WTC11 (cell line): ENCODE results near the gene ARHGEF1. TPM values are rescaled to one million over a fixed set of nuclear protein-coding genes. Genes with fewer than 3 reads are reported as not detected.

Source experiments
- ATAC-seq: fragments of 200-7000 bp; cut with Tn5 transposase; 2 replicates; pipeline ENCODE4 v1.10.0; 2021; ENCODE audit warnings: mild to moderate bottlenecking, moderate library complexity
- CTCF ChIA-PET: fragments of 300-600 bp; sonication (Branson Sonifier 250); formaldehyde crosslinking; loops from one replicate; lab custom pipeline; 2021; ENCODE audit warnings: antibody characterized with exemption; lab: Charles Lee
- POLR2A ChIA-PET: fragments of 350-600 bp; sonication (Branson Sonifier 250); formaldehyde crosslinking; loops from one replicate; lab custom pipeline; 2021; ENCODE audit warnings: antibody characterized with exemption; lab: Charles Lee
- DNase-seq: peaks from one replicate; pipeline ENCODE4 v3.0.0; 2021; ENCODE audit warnings: low spot score
- H3K27ac Mint-ChIP-seq: 2 replicates; pipeline ENCODE4 v1.8.0; 2021; ENCODE audit warnings: mixed read lengths
- H3K27me3 Mint-ChIP-seq: 2 replicates; pipeline ENCODE4 v1.8.0; 2021; ENCODE audit warnings: low read depth, mild to moderate bottlenecking, moderate library complexity, mixed read lengths
- H3K36me3 Mint-ChIP-seq: 2 replicates; pipeline ENCODE4 v1.8.0; 2021; ENCODE audit warnings: mixed read lengths
- H3K4me1 Mint-ChIP-seq: 2 replicates; pipeline ENCODE4 v1.8.0; 2022; ENCODE audit warnings: mixed read lengths
- H3K4me3 Mint-ChIP-seq: 2 replicates; pipeline ENCODE4 v1.8.0; 2021; ENCODE audit warnings: mild to moderate bottlenecking, moderate library complexity, mixed read lengths
- H3K9me3 Mint-ChIP-seq: 2 replicates; pipeline ENCODE4 v1.8.0; 2021; ENCODE audit warnings: mixed read lengths
- E2F1 ChIP-seq: sonication (generic); formaldehyde crosslinking; IDR thresholded peaks from 2 replicates; pipeline ENCODE4 v1.8.0; 2022; ENCODE audit warnings: mild to moderate bottlenecking, missing genetic modification reagents
- E2F4 ChIP-seq: sonication (generic); formaldehyde crosslinking; IDR thresholded peaks from 2 replicates; pipeline ENCODE4 v1.8.1; 2022; ENCODE audit warnings: low read depth, mild to moderate bottlenecking, moderate library complexity, missing genetic modification reagents, borderline replicate concordance
- E2F5 ChIP-seq: sonication (generic); formaldehyde crosslinking; IDR thresholded peaks from 2 replicates; pipeline ENCODE4 v1.8.1; 2022; ENCODE audit warnings: mild to moderate bottlenecking, moderate library complexity, missing genetic modification reagents
- ESRRA ChIP-seq: sonication (generic); formaldehyde crosslinking; IDR thresholded peaks from 2 replicates; pipeline ENCODE4 v1.8.1; 2022; ENCODE audit warnings: mild to moderate bottlenecking, missing genetic modification reagents, borderline replicate concordance
- FOXK1 ChIP-seq: sonication (generic); formaldehyde crosslinking; IDR thresholded peaks from 2 replicates; pipeline ENCODE4 v1.8.0; 2022; ENCODE audit warnings: mild to moderate bottlenecking, moderate library complexity, missing genetic modification reagents
- FOXP1 ChIP-seq: sonication (generic); formaldehyde crosslinking; IDR thresholded peaks from 2 replicates; pipeline ENCODE4 v1.8.0; 2022; ENCODE audit warnings: missing genetic modification reagents, mild to moderate bottlenecking, moderate library complexity, borderline replicate concordance
- GABPB1 ChIP-seq: sonication (generic); formaldehyde crosslinking; IDR thresholded peaks from 2 replicates; pipeline ENCODE4 v1.8.1; 2023; ENCODE audit warnings: mild to moderate bottlenecking, missing genetic modification reagents
- GRHL2 ChIP-seq: fragments of 250-450 bp; sonication (Bioruptor Pico); IDR thresholded peaks from 2 replicates; pipeline ENCODE4 v1.8.0; 2022; ENCODE audit warnings: mild to moderate bottlenecking, moderate library complexity; ENCODE audit not compliant: insufficient replicate concordance, severe bottlenecking
- JUN ChIP-seq: sonication (generic); formaldehyde crosslinking; IDR thresholded peaks from 2 replicates; pipeline ENCODE4 v1.8.0; 2023; ENCODE audit warnings: mild to moderate bottlenecking, missing genetic modification reagents
- MXD4 ChIP-seq: fragments of 250-450 bp; sonication (Bioruptor Pico); IDR thresholded peaks from 2 replicates; pipeline ENCODE4 v1.8.0; 2021; ENCODE audit warnings: mild to moderate bottlenecking, moderate library complexity, borderline replicate concordance
- NR1H2 ChIP-seq: sonication (generic); formaldehyde crosslinking; IDR thresholded peaks from 2 replicates; pipeline ENCODE4 v1.9.0; 2021; ENCODE audit warnings: mild to moderate bottlenecking, moderate library complexity, missing genetic modification reagents
- OVOL2 ChIP-seq: fragments of 250-450 bp; sonication (Bioruptor Pico); IDR thresholded peaks from 2 replicates; pipeline ENCODE4 v1.9.0; 2021; ENCODE audit warnings: mild to moderate bottlenecking, borderline replicate concordance
- STAT6 ChIP-seq: sonication (generic); formaldehyde crosslinking; conservative IDR thresholded peaks from 2 replicates; pipeline ENCODE4 v1.8.1; 2023; ENCODE audit warnings: mild to moderate bottlenecking, low read depth, missing genetic modification reagents, moderate library complexity
- TEAD1 ChIP-seq: sonication (generic); formaldehyde crosslinking; IDR thresholded peaks from 2 replicates; pipeline ENCODE4 v1.8.0; 2022; ENCODE audit warnings: mild to moderate bottlenecking, missing genetic modification reagents
- ZBTB43 ChIP-seq: sonication (generic); formaldehyde crosslinking; IDR thresholded peaks from 2 replicates; pipeline ENCODE4 v1.8.1; 2023; ENCODE audit warnings: mild to moderate bottlenecking, missing genetic modification reagents
- ZNF121 ChIP-seq: sonication (generic); formaldehyde crosslinking; IDR thresholded peaks from 2 replicates; pipeline ENCODE4 v1.8.0; 2023; ENCODE audit warnings: missing genetic modification reagents
- ZNF138 ChIP-seq: sonication (generic); formaldehyde crosslinking; conservative IDR thresholded peaks from 2 replicates; pipeline ENCODE4 v1.8.1; 2022; ENCODE audit warnings: mild to moderate bottlenecking, moderate library complexity, missing genetic modification reagents
- ZNF423 ChIP-seq: fragments of 250-450 bp; sonication (Bioruptor Pico); IDR thresholded peaks from 2 replicates; pipeline ENCODE4 v2.1.2; 2022; ENCODE audit warnings: mild to moderate bottlenecking, moderate library complexity
- ZNF532 ChIP-seq: fragments of 250-450 bp; sonication (Bioruptor Pico); IDR thresholded peaks from 2 replicates; pipeline ENCODE4 v1.9.0; 2021; ENCODE audit warnings: mild to moderate bottlenecking, borderline replicate concordance
- ZNF671 ChIP-seq: fragments of 250-450 bp; sonication (Bioruptor Pico); IDR thresholded peaks from 2 replicates; pipeline ENCODE4 v1.8.0; 2021; ENCODE audit warnings: mild to moderate bottlenecking
- ZSCAN18 ChIP-seq: fragments of 250-450 bp; sonication (Bioruptor Pico); IDR thresholded peaks from 2 replicates; pipeline ENCODE4 v2.1.2; 2022; ENCODE audit warnings: mild to moderate bottlenecking, moderate library complexity
- total RNA-seq: library from RNA; stranded (reverse); gene quantifications from 3 replicates; pipeline ENCODE4 v1.2.3, GENCODE V29; 2021

Gene ARHGEF1
- total RNA-seq, 1 experiment from 2014 or later = 102 TPM

- CTCF ChIA-PET = interaction anchor here (1.0 to 1.6 kb wide), 6 partner anchors 8 to 34 kb away, joined by 3 to 7 read pairs (median 4); no protein-coding TSS in a partner anchor
- Mint-ChIP-seq H3K36me3 (peaks cover 16% of the 10 kb centered on the region), H3K9me3 (no peaks in the 10 kb centered on the region), H3K4me1 (peaks cover 3% of the 10 kb centered on the region), H3K27ac (peak overlapping the region; percentile 19), H3K27me3 (no peaks in the 10 kb centered on the region), H3K4me3 (no peak overlapping the region)
- TF ChIP-seq OVOL2 (CRISPR knock-in tag) (no peak), E2F1 (CRISPR knock-in tag) (no peak), ZNF138 (no peak), ZNF423 (CRISPR knock-in tag) (no peak), MXD4 (CRISPR knock-in tag) (no peak), ZSCAN18 (no peak), GABPB1 (CRISPR knock-in tag) (no peak), ZBTB43 (CRISPR knock-in tag) (no peak), FOXP1 (CRISPR knock-in tag) (no peak), FOXK1 (no peak), E2F4 (CRISPR knock-in tag) (no peak), JUN (CRISPR knock-in tag) (no peak), ZNF532 (CRISPR knock-in tag) (no peak)
- ATAC-seq (peak; percentile 69), DNase-seq (no peak)
- POLR2A ChIA-PET = no interaction called here
These were observed 13.0 kb downstream of the ARHGEF1 start for GRCh38 chr19:41895745-41896580.

GRCh38 chr19:41896581-41896942 lies 13.6 kb downstream of the ARHGEF1 start:
- ChIA-PET POLR2A (no interaction called here), CTCF (interaction anchor here (1.0 to 1.6 kb wide), 6 partner anchors 8 to 33 kb away, joined by 3 to 7 read pairs (median 4); no protein-coding TSS in a partner anchor)
- H3K4me3 Mint-ChIP-seq = no peak overlapping the region
- H3K27me3 Mint-ChIP-seq = no peaks in the 10 kb centered on the region
- DNase-seq (no peak), ATAC-seq (no peak)
- no peaks in the 10 kb centered on the region for H3K9me3 Mint-ChIP-seq
- H3K4me1 Mint-ChIP-seq = peaks cover 3% of the 10 kb centered on the region
- H3K27ac Mint-ChIP-seq = no peak overlapping the region
- peaks cover 16% of the 10 kb centered on the region for H3K36me3 Mint-ChIP-seq
- TF ChIP-seq NR1H2 (CRISPR knock-in tag) = no peak
- TF ChIP-seq STAT6 (CRISPR knock-in tag) = no peak
- no peak for TF ChIP-seq ZNF671 (CRISPR knock-in tag)
- TF ChIP-seq ESRRA = no peak
- no peak for TF ChIP-seq ZNF121 (CRISPR knock-in tag)
- no peak for TF ChIP-seq E2F5
- TF ChIP-seq GRHL2 (CRISPR knock-in tag) = no peak
- TF ChIP-seq FOXP1 (CRISPR knock-in tag) = no peak
- TF ChIP-seq TEAD1 (CRISPR knock-in tag) = no peak
